HG03196 (cell line): Measurements from ENCODE around the gene SCAMP5.
A peak's percentile ranks its signal among the peaks of the same experiment; 100 is the strongest.

Experiments
- ATAC-seq: cut with Tn5 transposase; IDR thresholded peaks from one replicate; pipeline ENCODE4 v1.9.1; 2021; ENCODE audit not compliant: unreplicated experiment

Gene SCAMP5

DNA sequence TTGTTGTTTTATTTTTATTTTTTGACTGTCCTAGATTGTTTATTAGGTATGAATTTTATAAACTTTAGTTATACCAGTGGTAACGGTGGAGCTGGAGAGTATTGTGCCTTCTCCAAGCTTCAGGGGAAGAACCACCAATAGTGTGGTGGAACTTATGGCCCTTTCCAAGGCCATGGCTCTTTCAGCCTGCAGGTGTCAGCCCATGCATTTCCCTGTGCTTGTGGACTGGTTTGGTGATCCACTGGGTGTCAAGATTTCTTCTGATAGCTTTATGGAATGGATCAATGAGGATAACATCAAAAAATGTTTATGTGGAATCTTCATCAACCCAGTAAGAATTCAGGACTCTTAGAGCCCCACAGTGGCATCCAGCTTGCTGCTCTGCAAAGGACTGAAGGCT lies 19.2 kb upstream of the SCAMP5 start:
- ATAC-seq: no peak

GRCh38 chr15:74977599-74977998 lies 17.8 kb upstream of the SCAMP5 start:
- no peak for ATAC-seq

- no peak for ATAC-seq
Measured at GRCh38 chr15:74978077-74978476, 17.3 kb upstream of the SCAMP5 start.

DNA sequence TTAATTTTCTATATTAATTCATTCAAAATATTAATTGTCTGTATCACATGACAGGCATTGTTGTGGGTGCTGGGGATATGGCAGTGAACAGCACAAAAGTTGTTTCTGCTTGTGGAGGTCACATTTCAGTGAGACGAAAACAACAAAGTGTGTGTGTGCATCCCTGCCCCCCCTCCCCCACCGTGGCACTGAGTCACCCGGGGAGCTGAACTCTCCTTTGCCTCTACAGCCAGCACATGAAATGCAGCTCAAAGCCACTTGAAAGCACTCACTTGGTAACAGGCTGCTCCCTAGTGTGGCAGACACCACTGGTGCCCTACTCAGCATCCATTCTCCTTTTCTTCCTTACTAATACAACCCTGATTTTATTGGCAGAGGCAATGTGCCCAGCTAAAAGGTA lies 16.9 kb upstream of the SCAMP5 start:
- no peak for ATAC-seq

GRCh38 chr15:74982183-74982582 lies 13.2 kb upstream of the SCAMP5 start:
- ATAC-seq: no peak

- peak; percentile 84 for ATAC-seq
Measured at GRCh38 chr15:74983725-74984231, 11.6 kb upstream of the SCAMP5 start.

GRCh38 chr15:74988007-74988800 lies 7.2 kb upstream of the SCAMP5 start:
- no peak for ATAC-seq

DNA sequence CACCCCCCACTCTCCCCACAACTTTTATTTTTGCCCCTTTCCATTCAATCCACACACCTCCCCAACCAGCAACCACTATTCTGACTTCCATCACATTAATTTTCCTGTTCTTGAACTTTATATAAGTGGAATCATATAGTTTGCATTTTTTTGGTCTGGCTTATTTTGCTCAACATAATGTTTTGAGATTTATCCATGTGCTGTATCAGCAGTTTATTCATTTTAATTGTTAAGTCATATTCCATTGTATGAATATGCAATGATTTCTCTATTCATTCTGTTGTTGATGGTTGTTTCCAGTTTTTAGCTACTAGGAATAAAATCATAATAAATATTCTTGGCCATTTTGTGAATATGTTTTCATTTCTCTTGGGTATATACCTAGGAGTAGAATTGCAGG lies 5.8 kb upstream of the SCAMP5 start:
- no peak for ATAC-seq

- no peak for ATAC-seq
Measured at GRCh38 chr15:74992619-74993018, 2.7 kb upstream of the SCAMP5 start.

GRCh38 chr15:74994236-74994635 lies 1.1 kb upstream of the SCAMP5 start:
- no peak for ATAC-seq

DNA sequence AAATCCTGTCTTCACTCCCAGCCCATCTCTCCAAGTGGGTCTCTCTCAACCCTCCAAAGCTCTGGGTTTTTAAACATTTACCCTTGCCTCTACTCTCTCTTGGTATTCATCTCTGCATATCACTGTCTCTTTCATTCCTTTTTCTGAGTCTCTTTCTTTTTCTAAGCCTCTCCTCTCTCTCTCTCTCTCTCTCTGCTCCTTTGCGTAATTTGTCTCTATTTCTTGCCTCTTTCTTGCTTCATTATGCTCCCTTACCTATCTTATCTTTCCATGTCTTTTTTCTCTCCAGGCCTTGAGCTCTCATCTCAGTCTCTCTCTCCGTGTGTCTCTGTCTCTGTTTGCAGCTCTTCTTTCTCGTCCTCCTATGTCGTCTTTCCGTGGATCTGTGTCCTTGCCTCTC lies 678 bp upstream of the SCAMP5 start:
- ATAC-seq: no peak

GRCh38 chr15:74995779-74996765 lies 709 bp downstream of the SCAMP5 start:
- no peak for ATAC-seq

DNA sequence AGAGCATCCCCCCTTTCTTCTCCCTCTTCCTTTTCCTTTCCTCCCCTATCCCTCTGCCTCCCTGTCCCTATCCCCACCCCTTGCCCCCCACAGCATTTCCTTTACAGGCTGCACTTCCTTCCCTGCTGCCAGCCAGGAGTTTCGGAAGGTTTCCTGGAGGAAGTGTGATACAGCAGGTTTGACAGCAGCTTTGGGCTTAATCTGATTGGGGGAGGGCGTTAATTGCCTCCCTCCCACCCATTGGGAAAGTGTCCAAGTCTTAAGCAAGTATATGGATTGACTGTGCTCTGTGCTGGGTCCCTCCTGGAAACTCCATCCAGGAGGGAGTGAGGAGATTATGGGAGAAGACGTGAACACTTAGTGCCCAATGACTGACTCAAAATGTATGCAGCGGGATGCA lies 1.8 kb downstream of the SCAMP5 start:
- no peak for ATAC-seq

- no peak for ATAC-seq
Measured at GRCh38 chr15:74997543-74997942, 2.2 kb downstream of the SCAMP5 start.

DNA sequence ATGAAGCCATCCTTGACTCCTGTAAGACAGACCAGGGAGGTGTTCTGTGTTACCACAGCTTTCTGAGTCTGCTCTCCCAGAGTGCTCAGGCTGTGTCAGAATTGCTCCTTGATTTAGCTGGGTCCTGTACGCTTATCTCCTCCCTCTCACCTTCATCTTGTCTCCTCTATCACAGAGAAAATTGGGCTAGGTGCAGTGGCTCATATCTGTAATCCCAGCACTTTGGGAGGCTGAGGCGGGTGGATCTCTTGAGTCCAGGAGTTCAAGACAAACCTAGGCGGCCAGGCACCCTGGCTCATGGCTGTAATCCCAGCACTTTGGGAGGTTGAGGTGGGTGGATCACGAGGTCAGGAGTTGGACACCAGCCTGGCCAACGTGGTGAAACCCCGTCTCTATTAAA lies 5.9 kb downstream of the SCAMP5 start:
- no peak for ATAC-seq

GRCh38 chr15:75002398-75002797 lies 7.0 kb downstream of the SCAMP5 start:
- ATAC-seq: no peak

GRCh38 chr15:75007216-75007615 lies 11.9 kb downstream of the SCAMP5 start:
- ATAC-seq: no peak

- ATAC-seq: peak; percentile 36
Measured at GRCh38 chr15:75008221-75008625, 12.9 kb downstream of the SCAMP5 start.

DNA sequence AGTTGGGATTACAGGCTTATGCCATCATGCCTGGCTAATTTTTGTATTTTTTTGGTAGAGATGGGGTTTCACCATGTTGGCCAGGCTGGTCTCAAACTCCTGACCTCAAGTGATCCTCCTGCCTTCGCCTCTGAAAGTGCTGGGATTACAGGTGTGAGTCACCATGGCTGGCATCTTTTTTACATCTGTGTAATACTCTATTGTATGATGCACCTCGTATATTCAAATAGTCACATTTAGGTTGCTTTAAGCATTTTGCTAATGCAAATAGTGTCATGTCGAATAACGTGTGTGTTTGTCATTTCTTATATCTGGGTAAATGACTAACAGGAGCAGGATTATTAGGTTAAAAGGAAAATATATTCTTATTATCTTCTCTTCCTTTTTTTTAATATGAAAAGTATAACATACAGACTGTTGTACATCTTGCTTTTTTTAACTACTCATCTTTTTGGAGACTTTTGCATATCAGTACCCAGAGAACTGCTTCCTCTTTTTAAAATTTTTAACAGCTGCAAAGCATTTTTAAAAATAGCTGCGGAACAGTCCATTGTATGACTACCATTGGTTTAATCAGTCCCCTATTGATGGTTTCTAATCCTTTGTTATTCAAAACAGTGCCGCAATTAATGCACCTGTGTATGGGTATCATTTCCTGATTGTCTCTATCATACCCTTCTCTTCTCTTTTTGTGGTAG lies 13.4 kb downstream of the SCAMP5 start:
- peak; percentile 82 for ATAC-seq

GRCh38 chr15:75016431-75016830 lies 21.1 kb downstream of the SCAMP5 start:
- no peak for ATAC-seq

- no peak for ATAC-seq
Measured at GRCh38 chr15:75019916-75020315, 24.6 kb downstream of the SCAMP5 start.
